IPS-20b (cell line): ENCODE data around the gene VPS54.

Source experiments
- H3K27ac ChIP-seq: one replicate; pipeline ENCODE4 v1.5.1; 2013; ENCODE audit warnings: low read length
- H3K27me3 ChIP-seq: 2 replicates; pipeline ENCODE4 v1.6.1; 2013; ENCODE audit warnings: mild to moderate bottlenecking, low read length, inconsistent platforms; ENCODE audit not compliant: insufficient read depth
- H3K36me3 ChIP-seq: 2 replicates; pipeline ENCODE4 v1.6.1; 2013; ENCODE audit warnings: low read depth, mild to moderate bottlenecking, inconsistent platforms, low read length, moderate library complexity; ENCODE audit not compliant: insufficient read depth
- H3K4me1 ChIP-seq: 2 replicates; pipeline ENCODE4 v1.6.1; 2013; ENCODE audit warnings: mild to moderate bottlenecking, control low read depth, inconsistent platforms, low read length, moderate library complexity; ENCODE audit not compliant: insufficient read depth
- H3K4me3 ChIP-seq: 2 replicates; pipeline ENCODE4 v1.5.1; 2013; ENCODE audit warnings: mild to moderate bottlenecking, low read length, inconsistent platforms
- H3K9ac ChIP-seq: 2 replicates; pipeline ENCODE4 v1.6.1; 2013; ENCODE audit warnings: low read depth, mild to moderate bottlenecking, inconsistent platforms, low read length, moderate library complexity
- H3K9me3 ChIP-seq: 2 replicates; pipeline ENCODE4 v1.6.1; 2013; ENCODE audit warnings: mild to moderate bottlenecking, low read depth, low read length, inconsistent platforms; ENCODE audit not compliant: insufficient read depth

The VPS54 gene

GRCh38 chr2:64019083-64019974 is at the start of gene VPS54:
Gene VPS54 (minus strand): TSS chr2:64019428. CDS start chr2:63983999, 35,429 bp downstream.
- peak within 1 kb of the TSS; percentile 82; the same call in 1 of the 2 replicates for H3K9ac ChIP-seq
- H3K4me1 ChIP-seq: peaks cover 8% of the 10 kb centered on the region; the same call in 1 of the 2 replicates
- no peaks in the 10 kb centered on the region for H3K27me3 ChIP-seq
- H3K36me3 ChIP-seq: no peaks in the 10 kb centered on the region
- H3K9me3 ChIP-seq: no peaks in the 10 kb centered on the region
- H3K4me3 ChIP-seq: peak within 1 kb of the TSS; percentile 79
- peak within 1 kb of the TSS; percentile 84 for H3K27ac ChIP-seq

GRCh38 chr2:64067326-64067725 is 48.1 kb upstream of the VPS54 start:
- Histone ChIP-seq H3K4me3 (no peak overlapping the region), H3K4me1 (peaks cover 23% of the 10 kb centered on the region), H3K27ac (no peak overlapping the region), H3K36me3 (no peaks in the 10 kb centered on the region), H3K9ac (no peak overlapping the region), H3K27me3 (no peaks in the 10 kb centered on the region), H3K9me3 (no peaks in the 10 kb centered on the region)

- H3K27ac ChIP-seq: no peak overlapping the region
- peaks cover 23% of the 10 kb centered on the region for H3K4me1 ChIP-seq
- H3K9me3 ChIP-seq: no peaks in the 10 kb centered on the region
- H3K27me3 ChIP-seq: no peaks in the 10 kb centered on the region
- no peak overlapping the region for H3K9ac ChIP-seq
- H3K36me3 ChIP-seq: no peaks in the 10 kb centered on the region
- H3K4me3 ChIP-seq: no peak overlapping the region
Measured at GRCh38 chr2:64065516-64065915, 46.3 kb upstream of the VPS54 start.

- Histone ChIP-seq H3K4me3 (no peak overlapping the region), H3K27me3 (no peaks in the 10 kb centered on the region), H3K27ac (no peak overlapping the region), H3K9ac (peak overlapping the region; percentile 9; the same call in 1 of the 2 replicates), H3K9me3 (no peaks in the 10 kb centered on the region), H3K4me1 (peaks cover 23% of the 10 kb centered on the region), H3K36me3 (no peaks in the 10 kb centered on the region)
Measured at GRCh38 chr2:64063924-64064331, 44.7 kb upstream of the VPS54 start.

GRCh38 chr2:64063454-64063853 is 44.2 kb upstream of the VPS54 start:
- no peaks in the 10 kb centered on the region for H3K9me3 ChIP-seq
- H3K9ac ChIP-seq: peak overlapping the region; percentile 9; the same call in 1 of the 2 replicates
- H3K4me3 ChIP-seq: no peak overlapping the region
- peaks cover 23% of the 10 kb centered on the region for H3K4me1 ChIP-seq
- no peak overlapping the region for H3K27ac ChIP-seq
- no peaks in the 10 kb centered on the region for H3K36me3 ChIP-seq
- no peaks in the 10 kb centered on the region for H3K27me3 ChIP-seq

- Histone ChIP-seq H3K36me3 (no peaks in the 10 kb centered on the region), H3K4me3 (no peak overlapping the region), H3K9ac (no peak overlapping the region), H3K4me1 (peaks cover 23% of the 10 kb centered on the region), H3K9me3 (no peaks in the 10 kb centered on the region), H3K27ac (no peak overlapping the region), H3K27me3 (no peaks in the 10 kb centered on the region)
Measured at GRCh38 chr2:64062840-64063239, 43.6 kb upstream of the VPS54 start.

- H3K36me3 ChIP-seq: no peaks in the 10 kb centered on the region
- no peaks in the 10 kb centered on the region for H3K9me3 ChIP-seq
- peaks cover 6% of the 10 kb centered on the region for H3K4me1 ChIP-seq
Measured at GRCh38 chr2:64059270-64059669, 40.0 kb upstream of the VPS54 start.

GRCh38 chr2:64056021-64056420 is 36.8 kb upstream of the VPS54 start:
- no peak overlapping the region for H3K27ac ChIP-seq
- H3K9ac ChIP-seq: no peak overlapping the region
- H3K4me3 ChIP-seq: no peak overlapping the region
- H3K27me3 ChIP-seq: no peaks in the 10 kb centered on the region
- no peaks in the 10 kb centered on the region for H3K36me3 ChIP-seq
- no peaks in the 10 kb centered on the region for H3K9me3 ChIP-seq
- H3K4me1 ChIP-seq: peaks cover 13% of the 10 kb centered on the region; the same call in 1 of the 2 replicates

More at GRCh38 chr2:64059270-64059669, 40.0 kb upstream of the VPS54 start:
- Histone ChIP-seq H3K9ac (no peak overlapping the region), H3K4me3 (no peak overlapping the region), H3K27ac (no peak overlapping the region), H3K27me3 (no peaks in the 10 kb centered on the region)

- Histone ChIP-seq H3K4me1 (peaks cover 13% of the 10 kb centered on the region; the same call in 1 of the 2 replicates), H3K27me3 (no peaks in the 10 kb centered on the region), H3K9me3 (no peaks in the 10 kb centered on the region), H3K9ac (no peak overlapping the region), H3K27ac (no peak overlapping the region), H3K4me3 (no peak overlapping the region), H3K36me3 (no peaks in the 10 kb centered on the region)
Measured at GRCh38 chr2:64054161-64054915, 35.1 kb upstream of the VPS54 start.

GRCh38 chr2:64052463-64053241 is 33.4 kb upstream of the VPS54 start:
- Histone ChIP-seq H3K9me3 (no peaks in the 10 kb centered on the region), H3K36me3 (no peaks in the 10 kb centered on the region), H3K27me3 (no peaks in the 10 kb centered on the region), H3K9ac (no peak overlapping the region), H3K27ac (no peak overlapping the region), H3K4me3 (no peak overlapping the region), H3K4me1 (peaks cover 13% of the 10 kb centered on the region; the same call in 1 of the 2 replicates)

GRCh38 chr2:64049633-64050220 is 30.5 kb upstream of the VPS54 start:
- no peaks in the 10 kb centered on the region for H3K27me3 ChIP-seq
- no peak overlapping the region for H3K9ac ChIP-seq
- no peak overlapping the region for H3K4me3 ChIP-seq
- no peaks in the 10 kb centered on the region for H3K9me3 ChIP-seq
- no peaks in the 10 kb centered on the region for H3K36me3 ChIP-seq
- peaks cover 13% of the 10 kb centered on the region; the same call in 1 of the 2 replicates for H3K4me1 ChIP-seq
- no peak overlapping the region for H3K27ac ChIP-seq
